Endothelial cell (in vitro differentiated cells): Measurements from ENCODE around the gene FRMPD1. TPM values are rescaled to one million over a fixed set of nuclear protein-coding genes. Genes with fewer than 3 reads are reported as not detected.

Experiments used
- DNase-seq: peaks from one replicate; pipeline ENCODE4 v3.0.0; 2021; ENCODE audit warnings: low spot score
- H3K27ac Mint-ChIP-seq: one replicate; pipeline ENCODE4 v1.8.0; 2021; ENCODE audit warnings: mixed read lengths, inconsistent platforms; ENCODE audit not compliant: unreplicated experiment
- H3K27me3 Mint-ChIP-seq: one replicate; pipeline ENCODE4 v1.8.0; 2021; ENCODE audit warnings: mild to moderate bottlenecking, moderate library complexity, mixed read lengths, inconsistent platforms; ENCODE audit not compliant: unreplicated experiment
- H3K36me3 Mint-ChIP-seq: one replicate; pipeline ENCODE4 v1.8.0; 2021; ENCODE audit warnings: mild to moderate bottlenecking, low read depth, mixed read lengths, inconsistent platforms; ENCODE audit not compliant: unreplicated experiment
- H3K4me1 Mint-ChIP-seq: one replicate; pipeline ENCODE4 v1.8.0; 2021; ENCODE audit warnings: mild to moderate bottlenecking, mixed read lengths, inconsistent platforms; ENCODE audit not compliant: unreplicated experiment
- H3K4me3 Mint-ChIP-seq: one replicate; pipeline ENCODE4 v1.8.0; 2021; ENCODE audit warnings: mild to moderate bottlenecking, mixed read lengths, inconsistent platforms; ENCODE audit not compliant: unreplicated experiment
- H3K9me3 Mint-ChIP-seq: one replicate; pipeline ENCODE4 v1.8.0; 2021; ENCODE audit warnings: mixed read lengths, inconsistent platforms; ENCODE audit not compliant: unreplicated experiment
- CTCF ChIP-seq: fragments of 200-600 bp; sonication (generic); IDR thresholded peaks from one replicate; pipeline ENCODE4 v1.5.0; 2021; ENCODE audit warnings: antibody characterized with exemption; ENCODE audit not compliant: unreplicated experiment
- total RNA-seq: library from RNA; stranded (reverse); fragmentation: NEBNext Ultra II Directional; extraction: Animal tissue kit (Norgen Biotek cat#: 25700); gene quantifications from one replicate; pipeline ENCODE4 v1.2.1, GENCODE V29; 2021; ENCODE audit not compliant: unreplicated experiment

FRMPD1 gene
- total RNA-seq, 1 donor from 2014 or later, result 0.08 TPM

GRCh38 chr9:37683531-37684371 lies 33.0 kb downstream of the FRMPD1 start:
- Mint-ChIP-seq H3K27me3 (no peaks in the 10 kb centered on the region), H3K4me1 (no peaks in the 10 kb centered on the region)
- DNase-seq, result no peak

GRCh38 chr9:37692622-37693221 lies 42.0 kb downstream of the FRMPD1 start:
- H3K27ac Mint-ChIP-seq, result no peak overlapping the region

More at GRCh38 chr9:37683531-37684371, 33.0 kb downstream of the FRMPD1 start:
- Mint-ChIP-seq H3K9me3 (no peaks in the 10 kb centered on the region), H3K27ac (no peak overlapping the region), H3K4me3 (no peak overlapping the region), H3K36me3 (no peaks in the 10 kb centered on the region)
- no peak for TF ChIP-seq CTCF

GRCh38 chr9:37693260-37693659 lies 42.5 kb downstream of the FRMPD1 start:
- H3K36me3 Mint-ChIP-seq, result no peaks in the 10 kb centered on the region
- DNase-seq, result no peak
- no peak overlapping the region for H3K27ac Mint-ChIP-seq
- TF ChIP-seq CTCF, result no peak
- peaks cover 1% of the 10 kb centered on the region for H3K27me3 Mint-ChIP-seq
- no peaks in the 10 kb centered on the region for H3K9me3 Mint-ChIP-seq
- peaks cover 4% of the 10 kb centered on the region for H3K4me1 Mint-ChIP-seq
- H3K4me3 Mint-ChIP-seq, result no peak overlapping the region

More at GRCh38 chr9:37692622-37693221, 42.0 kb downstream of the FRMPD1 start:
- DNase-seq, result no peak
- Mint-ChIP-seq H3K27me3 (peaks cover 1% of the 10 kb centered on the region), H3K9me3 (no peaks in the 10 kb centered on the region), H3K36me3 (no peaks in the 10 kb centered on the region), H3K4me1 (peaks cover 4% of the 10 kb centered on the region), H3K4me3 (no peak overlapping the region)
- no peak for TF ChIP-seq CTCF

GRCh38 chr9:37694355-37694754 lies 43.6 kb downstream of the FRMPD1 start:
- peaks cover 1% of the 10 kb centered on the region for H3K27me3 Mint-ChIP-seq
- H3K36me3 Mint-ChIP-seq, result no peaks in the 10 kb centered on the region
- peaks cover 2% of the 10 kb centered on the region for H3K4me1 Mint-ChIP-seq
- no peak for DNase-seq
- H3K4me3 Mint-ChIP-seq, result no peak overlapping the region
- no peak for TF ChIP-seq CTCF
- H3K27ac Mint-ChIP-seq, result no peak overlapping the region
- H3K9me3 Mint-ChIP-seq, result no peaks in the 10 kb centered on the region

- H3K27me3 Mint-ChIP-seq, result peaks cover 4% of the 10 kb centered on the region
- no peaks in the 10 kb centered on the region for H3K9me3 Mint-ChIP-seq
- no peak overlapping the region for H3K27ac Mint-ChIP-seq
- H3K4me3 Mint-ChIP-seq, result no peak overlapping the region
- no peaks in the 10 kb centered on the region for H3K4me1 Mint-ChIP-seq
- no peaks in the 10 kb centered on the region for H3K36me3 Mint-ChIP-seq
- DNase-seq, result no peak
- TF ChIP-seq CTCF, result no peak
These were observed 45.8 kb downstream of the FRMPD1 start for GRCh38 chr9:37696528-37696927.
